Measurements from ENCODE around the gene GATA2.

GATA2 gene
- total RNA-seq = 0.17 to 6.8 (median 0.17) reads per million in 3 donors

DNA sequence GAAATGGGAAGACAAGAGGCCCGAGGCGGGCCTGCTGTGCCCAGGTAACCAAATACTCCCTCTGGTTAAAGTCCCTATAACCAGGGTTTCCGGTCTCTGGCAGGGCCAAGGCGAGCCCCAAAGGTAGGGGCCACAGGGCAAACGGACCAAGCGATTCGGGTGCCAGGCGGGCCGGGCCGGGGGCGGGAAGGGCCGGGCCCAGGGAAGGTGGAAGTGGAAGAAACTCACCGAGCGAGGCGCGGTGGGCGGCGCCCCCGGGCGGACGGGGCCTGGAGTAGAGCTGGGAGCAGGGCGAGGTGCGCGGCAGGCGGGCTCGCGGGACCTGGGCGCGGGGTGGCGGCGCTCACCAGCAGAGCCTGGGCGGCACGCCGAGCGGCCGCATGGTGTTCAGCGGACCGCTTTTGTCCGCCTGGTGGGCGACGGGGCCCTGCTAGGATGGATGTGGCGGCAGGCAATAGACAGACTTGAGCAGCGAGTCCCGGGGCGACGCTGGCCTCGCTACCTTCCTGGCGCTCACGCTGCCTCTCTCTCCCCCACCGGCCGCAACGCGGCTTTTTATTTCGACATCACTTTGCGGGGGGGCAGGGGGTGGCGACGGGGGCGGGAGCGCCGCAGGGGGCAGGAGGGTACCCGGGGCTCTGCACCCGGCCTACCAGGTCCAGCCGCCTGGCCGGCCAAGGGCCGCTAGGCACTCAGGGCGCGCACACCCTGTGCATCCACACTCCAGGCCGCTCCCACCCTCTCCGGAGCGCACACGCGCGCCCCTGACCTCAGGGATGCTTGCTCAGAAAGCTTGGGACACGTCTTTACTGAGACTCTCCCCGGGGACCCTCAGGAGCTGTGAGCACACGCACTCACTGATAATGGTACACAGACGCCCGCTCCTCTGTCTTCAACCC lies at the start of gene GATA2:
GATA2 (minus strand) TSS at position 531 of the 899 bp plus-strand sequence. CDS start 6,170 bp downstream, outside the sequence.
- H3K27me3 ChIP-seq (replicated peaks; ENCODE audit: control insufficient read depth, insufficient read depth, low read length, poor library complexity, severe bottlenecking) = peaks cover 60% of the 10 kb centered on the region
- no peaks in the 10 kb centered on the region for H3K36me3 ChIP-seq (ENCODE audit: control insufficient read depth, insufficient read depth, low read length)
- no peak within 1 kb of the TSS for H3K27ac ChIP-seq (ENCODE audit: insufficient read depth, low read length, poor library complexity, severe bottlenecking)
- H3K4me3 ChIP-seq (ENCODE audit: insufficient read depth, low read depth, low read length, poor library complexity, severe bottlenecking) = peak within 1 kb of the TSS; percentile 25
- H3K9me3 ChIP-seq (ENCODE audit: control insufficient read depth, low read length) = no peaks in the 10 kb centered on the region
- H3K4me1 ChIP-seq (ENCODE audit: control insufficient read depth, insufficient read depth, low read length, poor library complexity, severe bottlenecking) = peaks cover 51% of the 10 kb centered on the region
- no peak for DNase-seq

DNA sequence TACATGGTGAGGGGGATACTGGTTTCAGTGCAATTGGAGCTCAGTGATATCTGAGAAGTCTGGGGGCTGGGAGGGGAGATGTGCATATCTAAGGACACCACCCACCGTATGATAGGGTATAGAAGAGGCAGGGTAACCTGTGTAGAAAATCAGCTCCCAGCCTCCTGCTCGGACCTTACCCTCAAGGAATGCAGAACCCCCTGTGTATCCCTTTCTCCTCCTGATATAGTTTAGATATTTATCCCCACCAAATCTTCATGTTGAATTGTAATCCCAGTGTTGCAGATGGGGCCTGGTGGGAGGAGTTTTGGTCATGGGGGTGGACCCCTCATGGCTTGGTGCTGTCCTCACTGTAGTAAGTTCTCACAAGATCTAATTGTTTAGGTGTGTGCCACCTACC lies 48.2 kb upstream of the GATA2 start:
- Histone ChIP-seq H3K9me3 (ENCODE audit: control insufficient read depth, low read length) (no peaks in the 10 kb centered on the region), H3K36me3 (ENCODE audit: control insufficient read depth, insufficient read depth, low read length) (no peaks in the 10 kb centered on the region), H3K4me1 (ENCODE audit: control insufficient read depth, insufficient read depth, low read length, poor library complexity, severe bottlenecking) (no peaks in the 10 kb centered on the region), H3K4me3 (ENCODE audit: insufficient read depth, low read depth, low read length, poor library complexity, severe bottlenecking) (no peak overlapping the region), H3K27ac (ENCODE audit: insufficient read depth, low read length, poor library complexity, severe bottlenecking) (no peak overlapping the region), H3K27me3 (replicated peaks; ENCODE audit: control insufficient read depth, insufficient read depth, low read length, poor library complexity, severe bottlenecking) (no peaks in the 10 kb centered on the region)
- DNase-seq = no peak

DNA sequence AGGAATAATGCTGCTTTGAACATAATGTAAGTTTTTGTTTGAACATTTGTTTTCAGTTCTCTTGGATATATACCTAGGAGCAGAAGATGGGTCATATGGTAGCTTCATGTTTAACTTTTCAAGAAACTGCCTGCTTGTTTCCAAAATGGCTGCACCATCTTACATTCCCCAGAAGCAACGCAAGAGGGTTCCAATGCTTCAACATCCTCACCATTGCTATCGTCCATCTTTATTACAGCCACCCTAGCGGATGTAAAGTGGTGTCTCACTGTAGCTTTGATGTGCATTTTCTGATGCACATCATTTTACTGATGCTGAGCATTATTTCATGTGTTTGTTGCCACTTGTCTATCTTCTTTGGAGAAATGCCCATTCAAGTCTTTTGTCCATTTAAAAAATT lies 46.4 kb upstream of the GATA2 start:
- no peak overlapping the region for H3K27ac ChIP-seq (ENCODE audit: insufficient read depth, low read length, poor library complexity, severe bottlenecking)
- no peak overlapping the region for H3K4me3 ChIP-seq (ENCODE audit: insufficient read depth, low read depth, low read length, poor library complexity, severe bottlenecking)
- no peaks in the 10 kb centered on the region for H3K36me3 ChIP-seq (ENCODE audit: control insufficient read depth, insufficient read depth, low read length)
- no peaks in the 10 kb centered on the region for H3K4me1 ChIP-seq (ENCODE audit: control insufficient read depth, insufficient read depth, low read length, poor library complexity, severe bottlenecking)
- H3K27me3 ChIP-seq (replicated peaks; ENCODE audit: control insufficient read depth, insufficient read depth, low read length, poor library complexity, severe bottlenecking) = no peaks in the 10 kb centered on the region
- DNase-seq = no peak
- no peaks in the 10 kb centered on the region for H3K9me3 ChIP-seq (ENCODE audit: control insufficient read depth, low read length)

DNA sequence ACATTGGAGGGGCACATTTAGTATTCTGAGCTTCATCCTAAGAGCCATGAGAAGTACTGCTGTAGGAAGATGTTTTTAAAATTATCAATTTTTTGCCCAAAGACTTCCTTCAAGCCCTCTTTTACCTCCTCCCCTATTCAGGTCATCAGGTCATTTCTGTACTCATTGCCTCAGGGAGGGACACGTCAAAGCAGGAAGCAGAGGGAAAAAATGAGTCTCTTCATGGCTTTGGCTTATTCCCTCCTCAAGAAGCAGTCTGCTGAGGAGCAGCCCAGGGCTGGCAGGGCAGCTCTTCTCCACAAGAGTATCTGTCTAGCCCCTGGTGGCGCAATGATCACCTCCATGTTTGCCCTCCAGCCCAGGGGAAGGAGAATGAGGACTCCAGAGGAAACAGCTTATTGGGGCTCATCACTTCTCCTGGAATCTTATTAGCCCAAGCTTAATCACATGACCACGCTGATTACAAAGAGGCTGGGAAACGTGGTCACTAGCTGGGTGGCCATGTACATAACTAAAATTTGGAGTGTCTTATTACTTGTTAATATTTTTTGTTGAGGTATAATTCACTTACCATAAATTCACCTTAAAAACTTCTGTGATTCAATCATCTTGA lies 44.2 kb upstream of the GATA2 start:
- Histone ChIP-seq H3K9me3 (ENCODE audit: control insufficient read depth, low read length) (no peaks in the 10 kb centered on the region), H3K4me3 (ENCODE audit: insufficient read depth, low read depth, low read length, poor library complexity, severe bottlenecking) (no peak overlapping the region), H3K4me1 (ENCODE audit: control insufficient read depth, insufficient read depth, low read length, poor library complexity, severe bottlenecking) (no peaks in the 10 kb centered on the region), H3K36me3 (ENCODE audit: control insufficient read depth, insufficient read depth, low read length) (no peaks in the 10 kb centered on the region), H3K27me3 (replicated peaks; ENCODE audit: control insufficient read depth, insufficient read depth, low read length, poor library complexity, severe bottlenecking) (no peaks in the 10 kb centered on the region), H3K27ac (ENCODE audit: insufficient read depth, low read length, poor library complexity, severe bottlenecking) (no peak overlapping the region)
- no peak for DNase-seq

DNA sequence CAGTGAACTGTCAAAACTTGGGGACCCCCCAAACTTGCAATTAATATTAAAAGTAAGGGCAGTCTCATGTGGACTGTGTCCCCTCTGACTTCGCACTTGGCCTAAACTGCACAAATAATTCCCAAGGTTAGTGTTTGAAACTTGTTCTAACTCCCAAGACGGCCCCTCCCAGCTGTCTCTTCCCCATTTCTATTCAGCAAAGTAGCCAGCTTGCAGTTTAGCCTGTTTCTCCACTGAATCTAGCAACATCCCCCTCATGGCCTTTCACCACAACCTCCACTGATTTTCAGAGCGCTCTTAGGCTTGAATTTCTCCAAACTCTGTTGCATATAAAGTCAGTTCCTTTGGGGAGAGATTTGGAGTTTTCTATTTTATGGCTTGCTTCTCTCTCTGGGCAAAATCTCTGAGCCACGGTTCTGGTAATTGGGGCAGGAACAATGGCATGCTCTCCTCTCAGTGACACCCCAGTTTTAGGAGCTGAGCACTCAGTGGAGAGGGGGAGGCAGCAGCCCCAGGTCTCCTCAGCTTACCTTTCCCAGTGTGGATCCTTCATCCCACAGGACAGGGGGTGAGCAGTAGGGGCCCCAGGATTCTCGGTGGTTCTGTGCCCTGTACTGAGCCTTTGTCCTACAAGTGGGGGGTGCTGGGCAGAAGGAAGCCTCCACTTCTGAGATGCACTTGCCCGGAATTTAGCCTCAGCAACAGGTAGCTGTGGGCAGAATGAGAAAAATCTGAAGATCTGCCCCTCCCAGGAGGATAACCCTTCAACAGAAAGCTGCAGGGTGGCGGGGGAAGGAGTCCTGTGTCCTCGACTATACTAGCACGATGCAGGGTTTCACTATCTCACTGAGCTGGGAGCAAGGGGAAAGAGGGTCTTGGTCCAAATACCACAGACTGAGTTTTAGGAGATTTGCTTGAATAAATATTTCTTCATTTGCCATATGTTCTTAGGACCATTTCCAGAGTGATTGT lies 39.3 kb upstream of the GATA2 start:
- no peaks in the 10 kb centered on the region for H3K9me3 ChIP-seq (ENCODE audit: control insufficient read depth, low read length)
- H3K27me3 ChIP-seq (replicated peaks; ENCODE audit: control insufficient read depth, insufficient read depth, low read length, poor library complexity, severe bottlenecking) = no peaks in the 10 kb centered on the region
- H3K4me1 ChIP-seq (ENCODE audit: control insufficient read depth, insufficient read depth, low read length, poor library complexity, severe bottlenecking) = no peaks in the 10 kb centered on the region
- H3K36me3 ChIP-seq (ENCODE audit: control insufficient read depth, insufficient read depth, low read length) = no peaks in the 10 kb centered on the region
- no peak overlapping the region for H3K4me3 ChIP-seq (ENCODE audit: insufficient read depth, low read depth, low read length, poor library complexity, severe bottlenecking)
- no peak overlapping the region for H3K27ac ChIP-seq (ENCODE audit: insufficient read depth, low read length, poor library complexity, severe bottlenecking)
- no peak for DNase-seq

DNA sequence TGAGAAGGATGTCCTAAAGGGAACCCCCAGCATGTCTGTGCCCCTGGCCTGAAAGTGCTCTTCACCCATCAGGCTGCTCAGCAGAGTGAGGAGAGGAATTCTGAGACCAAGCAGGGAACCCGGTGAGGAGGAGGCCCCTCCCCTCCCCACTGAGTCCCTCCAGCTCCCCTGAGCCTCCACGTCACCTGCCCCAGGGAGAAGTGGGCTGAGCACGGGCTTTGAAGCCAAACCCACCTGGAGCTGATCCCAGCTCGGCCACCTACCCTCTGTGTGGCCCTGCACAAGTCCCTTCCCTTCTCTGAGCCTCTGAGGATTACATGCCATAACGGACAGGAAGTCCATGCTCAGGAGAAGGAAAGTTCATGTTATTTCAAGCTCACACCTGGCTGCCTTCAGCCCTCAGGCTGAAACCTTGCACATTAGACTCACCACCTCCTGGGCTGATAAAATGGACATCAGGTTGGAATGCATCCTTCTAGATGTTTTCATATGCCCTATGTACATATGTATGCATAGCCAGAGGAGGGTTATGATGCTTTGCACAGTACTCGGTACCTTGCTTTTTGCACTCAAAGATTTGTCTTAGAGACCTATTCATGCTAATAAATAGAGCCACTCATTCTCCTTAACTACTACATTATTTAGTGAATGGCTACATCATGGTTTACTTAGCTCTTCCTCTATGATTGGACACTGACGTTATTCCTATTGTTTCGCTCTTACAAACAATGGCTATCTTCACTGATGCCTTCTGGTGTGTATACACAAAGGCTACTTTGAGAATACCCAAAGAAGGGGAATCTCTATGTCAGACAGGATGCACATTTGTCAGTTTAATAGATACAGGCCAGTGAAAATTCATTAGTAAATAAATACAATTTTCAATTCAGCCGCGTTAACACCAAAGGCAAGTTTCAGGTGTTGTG lies 31.6 kb upstream of the GATA2 start:
- Histone ChIP-seq H3K27ac (ENCODE audit: insufficient read depth, low read length, poor library complexity, severe bottlenecking) (no peak overlapping the region), H3K36me3 (ENCODE audit: control insufficient read depth, insufficient read depth, low read length) (no peaks in the 10 kb centered on the region), H3K9me3 (ENCODE audit: control insufficient read depth, low read length) (no peaks in the 10 kb centered on the region), H3K4me1 (ENCODE audit: control insufficient read depth, insufficient read depth, low read length, poor library complexity, severe bottlenecking) (no peaks in the 10 kb centered on the region), H3K4me3 (ENCODE audit: insufficient read depth, low read depth, low read length, poor library complexity, severe bottlenecking) (no peak overlapping the region), H3K27me3 (replicated peaks; ENCODE audit: control insufficient read depth, insufficient read depth, low read length, poor library complexity, severe bottlenecking) (no peaks in the 10 kb centered on the region)
- DNase-seq = no peak

DNA sequence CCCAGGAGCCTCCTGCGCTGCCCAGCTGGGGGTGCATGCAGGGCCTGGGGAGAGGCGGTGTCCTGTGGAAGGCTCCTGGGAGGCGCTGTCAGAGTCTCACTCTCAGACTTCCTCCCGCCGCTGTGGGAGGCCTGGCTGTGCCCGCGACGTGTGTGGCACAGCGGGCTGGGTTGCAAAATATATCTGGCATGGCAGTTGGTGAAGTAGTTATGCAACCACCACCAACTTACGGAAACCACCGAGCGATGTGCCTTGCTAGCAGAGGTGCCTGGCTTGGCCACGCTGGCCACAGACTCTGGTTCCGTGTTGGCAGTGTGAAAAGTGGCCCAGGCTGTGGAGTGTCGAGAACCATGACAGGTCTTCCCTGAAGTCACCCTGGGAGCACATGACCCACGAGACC lies 30.6 kb upstream of the GATA2 start:
- no peaks in the 10 kb centered on the region for H3K27me3 ChIP-seq (replicated peaks; ENCODE audit: control insufficient read depth, insufficient read depth, low read length, poor library complexity, severe bottlenecking)
- no peak for DNase-seq

DNA sequence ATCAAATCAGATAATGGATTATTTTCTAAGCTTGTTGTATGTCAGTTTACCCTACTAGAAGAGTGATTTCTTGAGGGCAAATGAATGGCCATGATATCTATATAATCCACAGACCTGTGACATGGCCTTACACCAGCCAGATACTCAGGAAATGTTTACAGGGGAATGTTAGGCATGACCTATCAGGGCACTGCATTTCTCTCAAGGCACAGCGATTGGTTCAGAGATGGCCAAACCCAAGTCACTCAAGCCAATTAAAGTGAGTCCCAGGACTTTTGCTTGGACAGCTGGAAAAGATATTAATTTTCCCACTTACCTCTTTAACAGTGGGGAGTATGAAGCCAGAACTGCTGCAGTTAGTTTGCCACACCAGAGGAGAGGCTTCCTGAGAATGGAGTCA lies 28.7 kb upstream of the GATA2 start:
- H3K4me1 ChIP-seq (ENCODE audit: control insufficient read depth, insufficient read depth, low read length, poor library complexity, severe bottlenecking) = no peaks in the 10 kb centered on the region

More for the DNA sequence above, 30.6 kb upstream of the GATA2 start:
- no peaks in the 10 kb centered on the region for H3K9me3 ChIP-seq (ENCODE audit: control insufficient read depth, low read length)
- no peak overlapping the region for H3K27ac ChIP-seq (ENCODE audit: insufficient read depth, low read length, poor library complexity, severe bottlenecking)
- no peaks in the 10 kb centered on the region for H3K36me3 ChIP-seq (ENCODE audit: control insufficient read depth, insufficient read depth, low read length)
- H3K4me3 ChIP-seq (ENCODE audit: insufficient read depth, low read depth, low read length, poor library complexity, severe bottlenecking) = no peak overlapping the region
- no peaks in the 10 kb centered on the region for H3K4me1 ChIP-seq (ENCODE audit: control insufficient read depth, insufficient read depth, low read length, poor library complexity, severe bottlenecking)

More for the DNA sequence above, 28.7 kb upstream of the GATA2 start:
- no peaks in the 10 kb centered on the region for H3K27me3 ChIP-seq (replicated peaks; ENCODE audit: control insufficient read depth, insufficient read depth, low read length, poor library complexity, severe bottlenecking)
- H3K27ac ChIP-seq (ENCODE audit: insufficient read depth, low read length, poor library complexity, severe bottlenecking) = no peak overlapping the region
- no peaks in the 10 kb centered on the region for H3K36me3 ChIP-seq (ENCODE audit: control insufficient read depth, insufficient read depth, low read length)
- no peak overlapping the region for H3K4me3 ChIP-seq (ENCODE audit: insufficient read depth, low read depth, low read length, poor library complexity, severe bottlenecking)
- DNase-seq = no peak
- H3K9me3 ChIP-seq (ENCODE audit: control insufficient read depth, low read length) = no peaks in the 10 kb centered on the region

Measured in effector memory CD4-positive, alpha-beta T cell (primary cell).